Measurements from ENCODE around the gene RNU6-1. TPM values are rescaled to one million over a fixed set of nuclear protein-coding genes. Genes with fewer than 3 reads are reported as not detected.

RNU6-1 gene
- total and polyA plus RNA-seq, 2 experiments from 2014 or later: not detected

- no peaks in the 10 kb centered on the region for H3K79me2 ChIP-seq (replicated peaks; ENCODE audit: insufficient read depth)
- peaks cover 42% of the 10 kb centered on the region for H3K4me1 Mint-ChIP-seq
- H3K27ac Mint-ChIP-seq: no peak overlapping the region
- no peak overlapping the region for H3K4me3 ChIP-seq
- no peaks in the 10 kb centered on the region for H3K36me3 Mint-ChIP-seq (ENCODE audit: low read depth)
- H3F3A ChIP-seq (replicated peaks; ENCODE audit: low read depth): no peaks in the 10 kb centered on the region
- no peak for DNase-seq (ENCODE audit: low spot score)
- ATAC-seq: no peak
- no peak overlapping the region for H2AFZ ChIP-seq
- no peak overlapping the region for H3K4me3 Mint-ChIP-seq
- no peaks in the 10 kb centered on the region for H4K20me1 ChIP-seq (replicated peaks; ENCODE audit: insufficient read depth)
- no peak for TF ChIP-seq CTCF (conservative IDR thresholded peaks at IDR 0.05; ENCODE audit: low read depth in 2 of 2)
- TF ChIP-seq JUNB (IDR thresholded peaks at IDR 0.05; ENCODE audit: unreplicated experiment): no peak
- no peak for TF ChIP-seq ETS1 (IDR thresholded peaks at IDR 0.05)
- TF ChIP-seq ZNF462 (CRISPR knock-in tag; IDR thresholded peaks at IDR 0.05): no peak
- H3K4me2 ChIP-seq: no peak overlapping the region
- peaks cover 20% of the 10 kb centered on the region for H3K27me3 Mint-ChIP-seq (ENCODE audit: insufficient read depth, low read depth, poor library complexity)
- peaks cover 5% of the 10 kb centered on the region; the same call in 1 of the 2 replicates for H3K9me2 ChIP-seq (ENCODE audit: insufficient read depth)
- H3K9me3 Mint-ChIP-seq: no peaks in the 10 kb centered on the region; the same call in 2 of the 3 replicates
- peaks cover 10% of the 10 kb centered on the region for H3K27me3 ChIP-seq (ENCODE audit: insufficient read depth)
- H3K27ac ChIP-seq (ENCODE audit: low read depth): no peak overlapping the region
- H3K4me1 ChIP-seq (ENCODE audit: insufficient read depth): peaks cover 24% of the 10 kb centered on the region
- H3K36me3 ChIP-seq (ENCODE audit: insufficient read depth): peaks cover 3% of the 10 kb centered on the region; the same call in 1 of the 2 replicates
Measured at GRCh38 chr15:67845974-67846373, 6.1 kb upstream of the RNU6-1 start.

Data from GM23338 (cell line).